ENCODE results near the gene HESX1. TPM values are rescaled to one million over a fixed set of nuclear protein-coding genes. Genes with fewer than 3 reads are reported as not detected.

The HESX1 gene
- polyA plus RNA-seq, 1 donor from 2014 or later: 4.8 TPM

- no peaks in the 10 kb centered on the region for H3K27me3 ChIP-seq (ENCODE audit: insufficient read depth, low read depth, low read length)
- TF ChIP-seq EZH2 (IDR thresholded peaks at IDR 0.05; ENCODE audit: borderline replicate concordance, insufficient read depth, low read length, poor library complexity, severe bottlenecking) (no peak), EP300 (conservative IDR thresholded peaks at IDR 0.05; ENCODE audit: poor library complexity, severe bottlenecking) (no peak), MXI1 (conservative IDR thresholded peaks at IDR 0.05; ENCODE audit: poor library complexity, severe bottlenecking) (no peak), CTCF (IDR thresholded peaks at IDR 0.05; ENCODE audit: poor library complexity, severe bottlenecking) (no peak), RAD21 (conservative IDR thresholded peaks at IDR 0.05) (no peak), SMC3 (conservative IDR thresholded peaks at IDR 0.05; ENCODE audit: poor library complexity) (no peak), POLR2AphosphoS5 (IDR thresholded peaks at IDR 0.05) (no peak)
- peak overlapping the region; percentile 96 for H3K4me3 ChIP-seq (ENCODE audit: low read length)
- no peaks in the 10 kb centered on the region for H4K20me1 ChIP-seq (ENCODE audit: insufficient read depth)
- peak overlapping the region; percentile 79 for H3K9ac ChIP-seq (ENCODE audit: low read length)
- no peaks in the 10 kb centered on the region for H3K9me3 ChIP-seq (ENCODE audit: low read length)
- peak overlapping the region; percentile 63 for H2AFZ ChIP-seq (ENCODE audit: low read depth, low read length)
- H3F3A ChIP-seq (ENCODE audit: insufficient read depth, low read length, poor library complexity, severe bottlenecking): no peaks in the 10 kb centered on the region
- H3K27ac ChIP-seq (ENCODE audit: low read length): no peak overlapping the region
- peaks cover 52% of the 10 kb centered on the region for H3K79me2 ChIP-seq (replicated peaks; ENCODE audit: insufficient read depth, low read length)
- no peaks in the 10 kb centered on the region for H3K36me3 ChIP-seq (ENCODE audit: insufficient read depth, low read length)
- no peaks in the 10 kb centered on the region for H3K9me2 ChIP-seq (ENCODE audit: insufficient read depth, low read length)
- H3K4me2 ChIP-seq (ENCODE audit: low read length): peak overlapping the region; percentile 68
Observed at GRCh38 chr3:57163751-57164150, 36.0 kb downstream of the HESX1 start.

- Histone ChIP-seq H3K36me3 (ENCODE audit: insufficient read depth, low read length) (no peaks in the 10 kb centered on the region), H2AFZ (ENCODE audit: low read depth, low read length) (no peak overlapping the region), H3K79me2 (replicated peaks; ENCODE audit: insufficient read depth, low read length) (peaks cover 70% of the 10 kb centered on the region), H3K4me3 (ENCODE audit: low read length) (no peak overlapping the region), H4K20me1 (ENCODE audit: insufficient read depth) (no peaks in the 10 kb centered on the region), H3K9me2 (ENCODE audit: insufficient read depth, low read length) (no peaks in the 10 kb centered on the region), H3K4me2 (ENCODE audit: low read length) (no peak overlapping the region), H3K9me3 (ENCODE audit: low read length) (no peaks in the 10 kb centered on the region), H3F3A (ENCODE audit: insufficient read depth, low read length, poor library complexity, severe bottlenecking) (no peaks in the 10 kb centered on the region), H3K9ac (ENCODE audit: low read length) (no peak overlapping the region), H3K27me3 (ENCODE audit: insufficient read depth, low read depth, low read length) (no peaks in the 10 kb centered on the region), H3K27ac (ENCODE audit: low read length) (no peak overlapping the region)
- TF ChIP-seq RAD21 (conservative IDR thresholded peaks at IDR 0.05): no peak
- TF ChIP-seq TAF1 (IDR thresholded peaks at IDR 0.05; ENCODE audit: low read depth): no peak
- no peak for TF ChIP-seq POLR2AphosphoS5 (IDR thresholded peaks at IDR 0.05)
- TF ChIP-seq MXI1 (conservative IDR thresholded peaks at IDR 0.05; ENCODE audit: poor library complexity, severe bottlenecking): no peak
- TF ChIP-seq EZH2 (IDR thresholded peaks at IDR 0.05; ENCODE audit: borderline replicate concordance, insufficient read depth, low read length, poor library complexity, severe bottlenecking): no peak
Observed at GRCh38 chr3:57161915-57162314, 37.9 kb downstream of the HESX1 start.

GRCh38 chr3:57160765-57161538 is 38.8 kb downstream of the HESX1 start:
- no peak for TF ChIP-seq EP300 (conservative IDR thresholded peaks at IDR 0.05; ENCODE audit: poor library complexity, severe bottlenecking)
- no peak for TF ChIP-seq SMC3 (conservative IDR thresholded peaks at IDR 0.05; ENCODE audit: poor library complexity)
- no peak for TF ChIP-seq POLR2AphosphoS5 (IDR thresholded peaks at IDR 0.05)
- TF ChIP-seq EZH2 (IDR thresholded peaks at IDR 0.05; ENCODE audit: borderline replicate concordance, insufficient read depth, low read length, poor library complexity, severe bottlenecking): no peak
- TF ChIP-seq CTCF (IDR thresholded peaks at IDR 0.05; ENCODE audit: poor library complexity, severe bottlenecking): no peak
- TF ChIP-seq REST (IDR thresholded peaks at IDR 0.05; ENCODE audit: borderline replicate concordance): no peak
- TF ChIP-seq TAF1 (IDR thresholded peaks at IDR 0.05; ENCODE audit: low read depth): no peak
- no peak for TF ChIP-seq MXI1 (conservative IDR thresholded peaks at IDR 0.05; ENCODE audit: poor library complexity, severe bottlenecking)
- TF ChIP-seq RAD21 (conservative IDR thresholded peaks at IDR 0.05): no peak
- no peaks in the 10 kb centered on the region for H4K20me1 ChIP-seq (ENCODE audit: insufficient read depth)
- no peaks in the 10 kb centered on the region for H3K9me2 ChIP-seq (ENCODE audit: insufficient read depth, low read length)
- no peaks in the 10 kb centered on the region for H3K27me3 ChIP-seq (ENCODE audit: insufficient read depth, low read depth, low read length)
- H3F3A ChIP-seq (ENCODE audit: insufficient read depth, low read length, poor library complexity, severe bottlenecking): no peaks in the 10 kb centered on the region
- no peaks in the 10 kb centered on the region for H3K9me3 ChIP-seq (ENCODE audit: low read length)
- H3K79me2 ChIP-seq (replicated peaks; ENCODE audit: insufficient read depth, low read length): peaks cover 80% of the 10 kb centered on the region
- no peak overlapping the region for H3K27ac ChIP-seq (ENCODE audit: low read length)
- H3K4me3 ChIP-seq (ENCODE audit: low read length): no peak overlapping the region
- H2AFZ ChIP-seq (ENCODE audit: low read depth, low read length): no peak overlapping the region
- H3K9ac ChIP-seq (ENCODE audit: low read length): no peak overlapping the region
- no peaks in the 10 kb centered on the region for H3K36me3 ChIP-seq (ENCODE audit: insufficient read depth, low read length)
- H3K4me2 ChIP-seq (ENCODE audit: low read length): no peak overlapping the region
